KMS-11 (cell line): ENCODE results near the gene ARHGEF3.

Experiments
- H2AFZ ChIP-seq: fragments of 200-600 bp; sonication (generic); 2 replicates; pipeline ENCODE4 v1.6.1; 2016; ENCODE audit warnings: antibody characterized with exemption, mixed run types, low read depth
- H3K27ac ChIP-seq: fragments of 200-600 bp; sonication (generic); 2 replicates; pipeline ENCODE4 v1.6.1; 2016; ENCODE audit warnings: mild to moderate bottlenecking, mixed run types
- H3K27me3 ChIP-seq: fragments of 200-600 bp; sonication (generic); 2 replicates; pipeline ENCODE4 v1.6.1; 2017; ENCODE audit warnings: mild to moderate bottlenecking, low read depth, mixed run types, moderate library complexity; ENCODE audit not compliant: insufficient read depth
- H3K36me3 ChIP-seq: fragments of 200-600 bp; sonication (generic); 2 replicates; pipeline ENCODE4 v1.6.1; 2017; ENCODE audit warnings: mild to moderate bottlenecking, mixed run types; ENCODE audit not compliant: insufficient read depth
- H3K4me1 ChIP-seq: fragments of 200-600 bp; sonication (generic); 2 replicates; pipeline ENCODE4 v1.6.1; 2016; ENCODE audit warnings: mild to moderate bottlenecking, low read depth, mixed run types; ENCODE audit not compliant: poor library complexity, severe bottlenecking
- H3K4me2 ChIP-seq: fragments of 200-600 bp; sonication (generic); 2 replicates; pipeline ENCODE4 v1.7.0; 2016; ENCODE audit warnings: mild to moderate bottlenecking, mixed run types
- H3K4me3 ChIP-seq: fragments of 200-600 bp; sonication (generic); IDR thresholded peaks from 2 replicates; pipeline ENCODE4 v1.6.1; 2017; ENCODE audit warnings: low read depth, low read length, mixed read lengths; ENCODE audit not compliant: insufficient read depth
- H3K79me2 ChIP-seq: fragments of 200-600 bp; sonication (generic); 2 replicates; pipeline ENCODE4 v1.6.1; 2016; ENCODE audit warnings: low read depth, mixed run types; ENCODE audit not compliant: insufficient read depth
- H3K9ac ChIP-seq: fragments of 200-600 bp; sonication (generic); 2 replicates; pipeline ENCODE4 v1.6.1; 2016; ENCODE audit warnings: mild to moderate bottlenecking, mixed run types
- H4K20me1 ChIP-seq: fragments of 200-600 bp; sonication (generic); 2 replicates; pipeline ENCODE4 v1.6.1; 2016; ENCODE audit warnings: mild to moderate bottlenecking, mixed run types; ENCODE audit not compliant: insufficient read depth
- CTCF ChIP-seq: fragments of 200-600 bp; sonication (generic); conservative IDR thresholded peaks from 2 replicates; pipeline ENCODE4 v1.6.1; 2017; ENCODE audit warnings: low read depth, mild to moderate bottlenecking, antibody characterized with exemption, low read length, moderate library complexity, mixed read lengths

The ARHGEF3 gene

GRCh38 chr3:56795097-56795828 lies 6.5 kb downstream of the ARHGEF3 start:
- Histone ChIP-seq H3K4me2 (no peak overlapping the region), H3K4me1 (peaks cover 55% of the 10 kb centered on the region), H3K79me2 (peaks cover 38% of the 10 kb centered on the region; the same call in 1 of the 2 replicates)

GRCh38 chr3:56792193-56792592 lies 9.6 kb downstream of the ARHGEF3 start:
- H3K36me3 ChIP-seq, result no peaks in the 10 kb centered on the region
- no peak overlapping the region for H3K9ac ChIP-seq
- H3K27ac ChIP-seq, result no peak overlapping the region
- no peak for TF ChIP-seq CTCF
- H2AFZ ChIP-seq, result no peak overlapping the region
- H3K4me2 ChIP-seq, result no peak overlapping the region
- no peaks in the 10 kb centered on the region for H3K27me3 ChIP-seq
- H4K20me1 ChIP-seq, result no peaks in the 10 kb centered on the region
- peaks cover 9% of the 10 kb centered on the region; the same call in 1 of the 2 replicates for H3K79me2 ChIP-seq
- no peak overlapping the region for H3K4me3 ChIP-seq
- H3K4me1 ChIP-seq, result peaks cover 49% of the 10 kb centered on the region

More at GRCh38 chr3:56795097-56795828, 6.5 kb downstream of the ARHGEF3 start:
- Histone ChIP-seq H3K9ac (no peak overlapping the region), H3K36me3 (no peaks in the 10 kb centered on the region), H3K4me3 (no peak overlapping the region), H2AFZ (no peak overlapping the region), H3K27ac (no peak overlapping the region), H3K27me3 (no peaks in the 10 kb centered on the region), H4K20me1 (no peaks in the 10 kb centered on the region)
- TF ChIP-seq CTCF, result no peak

GRCh38 chr3:56790016-56790821 lies 11.5 kb downstream of the ARHGEF3 start:
- Histone ChIP-seq H3K9ac (no peak overlapping the region), H3K79me2 (peaks cover 20% of the 10 kb centered on the region; the same call in 1 of the 2 replicates), H3K4me1 (peaks cover 52% of the 10 kb centered on the region), H3K4me2 (no peak overlapping the region), H2AFZ (no peak overlapping the region), H3K4me3 (no peak overlapping the region), H3K27me3 (no peaks in the 10 kb centered on the region), H4K20me1 (no peaks in the 10 kb centered on the region), H3K27ac (no peak overlapping the region), H3K36me3 (no peaks in the 10 kb centered on the region)
- TF ChIP-seq CTCF, result no peak

- no peak overlapping the region for H3K27ac ChIP-seq
- no peak overlapping the region for H3K4me2 ChIP-seq
- H2AFZ ChIP-seq, result no peak overlapping the region
- H3K9ac ChIP-seq, result no peak overlapping the region
- H4K20me1 ChIP-seq, result no peaks in the 10 kb centered on the region
- TF ChIP-seq CTCF, result no peak
- H3K4me3 ChIP-seq, result no peak overlapping the region
- no peaks in the 10 kb centered on the region for H3K27me3 ChIP-seq
- no peaks in the 10 kb centered on the region for H3K36me3 ChIP-seq
- H3K79me2 ChIP-seq, result peaks cover 21% of the 10 kb centered on the region; the same call in 1 of the 2 replicates
- peaks cover 63% of the 10 kb centered on the region for H3K4me1 ChIP-seq
Observed at GRCh38 chr3:56789076-56789475, 12.7 kb downstream of the ARHGEF3 start.
